Nucleus accumbens (tissue), 56 donors: ENCODE measurements around the gene STARD13.
"Not testable (repeated sequence)": the region's sequence is repeated elsewhere in the genome, so short reads cannot be mapped to it uniquely, and the experiment has no call there.

Source experiments
- DNase-seq, 56 donors: peaks; one replicate each; lab custom pipeline; 2025; lab: John Stamatoyannopoulos, UW

The STARD13 gene

GRCh38 chr13:33162725-33163124, 122.8 kb downstream of the STARD13 start:
- not testable (repeated sequence) for DNase-seq

- no peak for DNase-seq
Measured at GRCh38 chr13:33158816-33159215, 126.7 kb downstream of the STARD13 start.

GRCh38 chr13:33158271-33158670, 127.3 kb downstream of the STARD13 start:
- DNase-seq: no peak

DNA sequence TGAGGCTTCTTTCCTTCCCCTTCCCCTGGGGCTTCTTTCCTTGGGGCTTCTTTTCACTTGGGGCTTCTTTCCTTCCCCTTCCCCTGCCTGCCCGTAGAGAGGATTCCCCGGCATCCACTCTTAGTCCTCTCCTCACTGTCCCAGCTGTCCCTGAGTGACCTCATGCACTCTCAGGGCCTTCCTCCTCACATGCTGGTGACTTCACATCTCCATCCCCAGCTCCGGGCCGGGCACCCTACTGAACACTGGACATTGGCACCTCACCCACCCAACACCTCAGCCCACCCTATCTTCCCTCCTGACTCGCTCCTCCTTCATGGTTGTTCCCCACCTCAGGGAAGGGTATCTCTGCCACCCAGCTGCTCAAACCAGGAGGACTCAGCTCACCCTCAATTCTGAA, 130.6 kb downstream of the STARD13 start:
- no peak for DNase-seq

- DNase-seq: peak in 1 of 56 donors; percentile 6
Measured at GRCh38 chr13:33153421-33154404, 131.8 kb downstream of the STARD13 start.

DNA sequence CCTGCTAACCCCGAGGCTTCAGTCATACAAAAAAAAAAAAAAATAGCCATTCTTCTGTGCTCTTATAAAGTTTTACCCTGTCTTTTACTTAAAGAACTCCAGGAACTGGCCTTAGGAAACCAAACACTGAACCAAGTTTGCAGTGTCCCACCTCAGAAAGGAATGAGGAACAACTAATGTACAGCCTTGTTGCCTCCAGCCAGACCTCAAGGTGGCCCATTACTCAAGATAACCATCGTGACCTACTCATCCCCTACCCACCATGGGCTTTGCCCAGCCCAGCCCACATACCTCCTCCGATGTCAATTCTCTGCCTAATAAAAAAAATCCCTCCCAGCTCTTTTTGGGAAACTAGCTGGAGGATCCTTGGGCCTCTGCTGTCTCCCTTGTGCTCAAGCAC, 133.2 kb downstream of the STARD13 start:
- no peak for DNase-seq

GRCh38 chr13:33150662-33151061, 134.9 kb downstream of the STARD13 start:
- DNase-seq: no peak

GRCh38 chr13:33150126-33150525, 135.4 kb downstream of the STARD13 start:
- DNase-seq: peak in 1 of 56 donors; percentile 46

- DNase-seq: no peak
Measured at GRCh38 chr13:33147832-33148231, 137.7 kb downstream of the STARD13 start.

GRCh38 chr13:33146843-33147611, 138.5 kb downstream of the STARD13 start:
- DNase-seq: no peak

DNA sequence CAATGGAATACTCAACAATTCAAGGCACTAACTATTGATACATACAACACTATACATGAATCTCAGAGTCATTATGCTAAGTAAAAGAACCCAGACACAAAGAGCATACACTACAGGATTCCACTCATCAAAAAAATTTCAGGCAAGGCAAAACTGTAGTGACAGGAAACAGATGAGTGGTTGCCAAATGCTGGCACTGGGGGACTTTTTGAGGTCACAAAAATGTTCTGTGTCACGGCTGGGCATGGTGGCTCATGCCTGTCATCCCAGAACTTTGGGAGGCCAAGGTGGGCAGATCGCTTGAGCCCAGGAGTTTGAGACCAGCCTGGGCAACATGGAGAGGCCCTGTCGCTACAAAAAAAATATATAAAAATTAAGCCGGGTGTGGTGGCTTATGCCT, 139.9 kb downstream of the STARD13 start:
- no peak for DNase-seq

- DNase-seq: no peak
Measured at GRCh38 chr13:33144358-33144784, 141.2 kb downstream of the STARD13 start.

DNA sequence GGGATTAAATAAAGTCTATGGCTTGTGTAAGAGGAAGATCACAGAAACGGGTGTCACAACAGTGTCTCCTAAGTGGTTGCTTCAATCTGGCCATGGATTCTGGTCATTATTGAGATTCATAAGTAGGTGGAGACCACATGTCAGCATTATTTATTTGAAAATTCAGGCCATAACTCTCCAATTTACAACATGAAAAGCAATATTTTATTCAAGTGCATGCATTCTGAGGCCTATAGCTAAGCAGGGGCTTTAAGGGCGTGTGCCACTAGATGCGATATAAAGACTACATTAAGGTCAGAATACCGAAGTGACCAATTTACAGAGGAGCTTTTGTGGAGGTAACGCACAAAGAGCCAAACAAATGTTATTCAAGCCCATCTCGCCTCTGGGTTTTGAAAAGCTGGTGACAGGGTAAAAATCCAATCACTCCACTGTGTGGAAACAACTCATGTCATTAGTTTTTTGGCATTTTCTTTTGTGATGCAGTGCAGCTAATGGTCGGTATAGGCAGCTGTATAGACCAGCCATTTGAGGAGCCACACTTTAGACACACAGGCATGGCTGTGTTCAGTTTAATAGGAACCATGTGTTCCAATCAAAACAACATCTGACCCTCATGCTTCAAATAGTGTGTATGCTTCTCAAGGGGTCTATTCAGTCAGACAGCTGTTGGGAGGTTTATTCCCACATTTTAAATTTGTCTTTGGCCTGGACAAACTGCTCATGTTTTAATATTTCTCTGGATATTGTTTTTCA, 145.6 kb downstream of the STARD13 start:
- no peak for DNase-seq

- peak in 3 of 56 donors; percentile 8 to 24 (median 21) for DNase-seq
Measured at GRCh38 chr13:33139184-33139583, 146.4 kb downstream of the STARD13 start.

GRCh38 chr13:33138441-33138840, 147.1 kb downstream of the STARD13 start:
- no peak for DNase-seq

GRCh38 chr13:33137721-33138120, 147.8 kb downstream of the STARD13 start:
- DNase-seq: no peak

- DNase-seq: no peak
Measured at GRCh38 chr13:33135097-33135496, 150.5 kb downstream of the STARD13 start.

- no peak for DNase-seq
Measured at GRCh38 chr13:33134213-33134612, 151.3 kb downstream of the STARD13 start.

- DNase-seq: no peak
Measured at GRCh38 chr13:33132644-33133440, 152.7 kb downstream of the STARD13 start.

DNA sequence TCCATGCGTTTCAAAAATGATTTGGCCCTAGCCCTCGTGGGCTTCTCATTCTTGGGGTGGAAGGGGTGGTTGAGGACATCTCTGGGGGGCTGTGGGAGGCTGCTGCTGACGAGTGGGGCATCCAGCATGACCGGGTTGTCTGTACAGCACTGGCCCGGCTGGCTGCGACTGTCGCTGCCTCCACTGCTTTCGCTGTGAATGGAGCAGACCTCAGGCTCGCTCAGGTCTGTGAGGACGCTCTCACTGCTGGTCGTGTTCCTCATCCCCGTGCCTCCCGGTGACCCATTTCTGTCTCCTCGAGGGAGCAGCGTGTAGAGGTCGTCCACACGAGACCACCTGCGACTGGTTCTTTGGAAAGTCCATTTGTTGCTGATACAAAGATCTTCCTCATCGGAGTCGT, 155.7 kb downstream of the STARD13 start:
- DNase-seq: no peak
